HCT116 (cell line): ENCODE measurements around the gene PCDH17. TPM values are rescaled to one million over a fixed set of nuclear protein-coding genes. Genes with fewer than 3 reads are reported as not detected.

Experiments used
- ATAC-seq: fragments of 200-7000 bp; cut with Tn5 transposase; 2 replicates; pipeline ENCODE4 v1.9.1; 2020; ENCODE audit warnings: mild to moderate bottlenecking, moderate library complexity
- BruUV-seq: library from RNA; stranded (reverse); fragments of 400-500 nt; replicated peaks from 2 replicates; lab custom pipeline; 2021; lab: Mats Ljungman, UMichigan
- CTCF ChIA-PET: fragments of 300-600 bp; sonication (Branson Sonifier 250); formaldehyde crosslinking; loops from one replicate; lab custom pipeline; 2021; ENCODE audit warnings: antibody characterized with exemption; lab: Charles Lee
- POLR2A ChIA-PET: fragments of 300-600, 350-600 bp; sonication (Branson Sonifier 250); formaldehyde crosslinking; loops from one replicate; lab custom pipeline; 2021; ENCODE audit warnings: antibody characterized with exemption; lab: Charles Lee
- RAD21 ChIA-PET, 2 experiments: fragments of 300-600 bp; sonication (Branson Sonifier 250); formaldehyde crosslinking; loops; one replicate each; lab custom pipeline; 2023; ENCODE audit warnings: low total read pairs in 2 of 2; ENCODE audit not compliant: uncharacterized antibody in 2 of 2, unreplicated experiment in 2 of 2, low non-redundant PET in 1 of 2; lab: Charles Lee
- DNase-seq: peaks from one replicate; pipeline ENCODE4 v3.0.0-alpha.2; 2010; ENCODE audit warnings: low read depth, low spot score
- H2AFZ ChIP-seq: fragments of 200-600 bp; shearing (Covaris generic), sonication (generic); 2 replicates; pipeline ENCODE4 v1.6.1; 2017; ENCODE audit warnings: low read depth, mixed run types, mixed read lengths, antibody characterized with exemption, low read length; ENCODE audit not compliant: poor library complexity, severe bottlenecking
- H3K27ac ChIP-seq: 2 replicates; pipeline ENCODE4 v1.5.1; 2012; ENCODE audit warnings: low read depth, low read length
- H3K27me3 ChIP-seq: fragments of 200-600 bp; sonication (generic); 2 replicates; pipeline ENCODE4 v1.6.1; 2016; ENCODE audit warnings: mixed run types, low read length, mixed read lengths; ENCODE audit not compliant: insufficient read depth
- H3K36me3 ChIP-seq, 2 experiments: fragments of 200-500 bp in 1 of 2; fragments of 200-600 bp in 1 of 2; sonication (Bioruptor generic) in 1 of 2; sonication (generic) in 1 of 2; 2 replicates each; pipeline versions ENCODE4 v1.5.1 to v1.6.1; 2014 to 2016; ENCODE audit warnings: low read length in 2 of 2, inconsistent platforms in 1 of 2, mixed read lengths in 1 of 2, mixed run types in 1 of 2; ENCODE audit not compliant: insufficient read depth in 2 of 2, control insufficient read depth in 1 of 2
- H3K4me1 ChIP-seq, 2 experiments: fragments of 200-600 bp in 1 of 2; sonication (generic) in 1 of 2; 2 replicates each; pipeline versions ENCODE4 v1.5.1 to v1.6.1; 2012 to 2017; ENCODE audit warnings: low read length in 2 of 2, inconsistent platforms in 1 of 2, mild to moderate bottlenecking in 1 of 2, mixed read lengths in 1 of 2, mixed run types in 1 of 2, moderate library complexity in 1 of 2; ENCODE audit not compliant: insufficient read depth in 2 of 2, control insufficient read depth in 1 of 2
- H3K4me2 ChIP-seq: fragments of 200-600 bp; sonication (generic); 2 replicates; pipeline ENCODE4 v1.6.1; 2017; ENCODE audit warnings: mixed run types, low read length, mixed read lengths
- H3K4me3 ChIP-seq, 2 experiments: fragments of 200-600 bp in 1 of 2; sonication (generic) in 1 of 2; replicated peaks in 1 of 2; 2 replicates each; pipeline ENCODE4 v1.5.1; 2011 to 2016; ENCODE audit warnings: low read length in 2 of 2, control low read depth in 1 of 2, low read depth in 1 of 2, mild to moderate bottlenecking in 1 of 2, mixed read lengths in 1 of 2, mixed run types in 1 of 2
- H3K79me2 ChIP-seq: fragments of 200-600 bp; sonication (generic); 2 replicates; pipeline ENCODE4 v1.6.1; 2017; ENCODE audit warnings: mild to moderate bottlenecking, mixed run types, low read length, moderate library complexity, mixed read lengths; ENCODE audit not compliant: insufficient read depth
- H3K9ac ChIP-seq: fragments of 200-600 bp; sonication (generic); 2 replicates; pipeline ENCODE4 v1.6.1; 2016; ENCODE audit warnings: low read length, mixed read lengths
- H3K9me2 ChIP-seq: fragments of 200-600 bp; sonication (generic), shearing (Covaris generic); 2 replicates; pipeline ENCODE4 v1.6.1; 2017; ENCODE audit warnings: mixed run types, mild to moderate bottlenecking, moderate library complexity; ENCODE audit not compliant: insufficient read depth
- H3K9me3 ChIP-seq, 2 experiments: fragments of 200-500 bp in 1 of 2; fragments of 200-600 bp in 1 of 2; sonication (Bioruptor generic) in 1 of 2; sonication (generic) in 1 of 2; 2 replicates each; pipeline ENCODE4 v1.6.1; 2014 to 2017; ENCODE audit warnings: low read length in 2 of 2, mixed read lengths in 2 of 2, inconsistent platforms in 1 of 2, low read depth in 1 of 2, mild to moderate bottlenecking in 1 of 2, mixed run types in 1 of 2, moderate library complexity in 1 of 2; ENCODE audit not compliant: control insufficient read depth in 1 of 2, insufficient read depth in 1 of 2
- H4K20me1 ChIP-seq: fragments of 200-600 bp; sonication (generic), shearing (Covaris generic); 2 replicates; pipeline ENCODE4 v1.6.1; 2017; ENCODE audit warnings: mixed run types, mild to moderate bottlenecking, moderate library complexity; ENCODE audit not compliant: insufficient read depth
- ATF3 ChIP-seq: IDR thresholded peaks from 2 replicates; pipeline ENCODE4 v1.6.1; 2012
- CTCF ChIP-seq, 3 experiments: fragments of 200-600 bp in 1 of 3; sonication (generic) in 1 of 3; IDR thresholded peaks in 2 of 3; conservative IDR thresholded peaks in 1 of 3; 2 replicates each; pipeline ENCODE4 v1.5.1; 2012 to 2017; ENCODE audit warnings: low read depth in 2 of 3, low read length in 2 of 3, antibody characterized with exemption in 1 of 3, borderline replicate concordance in 1 of 3, control low read depth in 1 of 3, mild to moderate bottlenecking in 1 of 3, mixed read lengths in 1 of 3, mixed run types in 1 of 3, moderate library complexity in 1 of 3; ENCODE audit not compliant: insufficient read depth in 1 of 3
- ELF1 ChIP-seq: IDR thresholded peaks from 2 replicates; pipeline ENCODE4 v1.6.1; 2012; ENCODE audit warnings: low read depth, borderline replicate concordance
- YY1 ChIP-seq: IDR thresholded peaks from 2 replicates; pipeline ENCODE4 v1.6.1; 2011; ENCODE audit warnings: low read length, low read depth, moderate library complexity, mild to moderate bottlenecking; ENCODE audit not compliant: insufficient replicate concordance; ENCODE audit errors: extremely low read depth
- ZBTB33 ChIP-seq: IDR thresholded peaks from 2 replicates; pipeline ENCODE4 v1.6.1; 2011; ENCODE audit warnings: mild to moderate bottlenecking, low read length, moderate library complexity; ENCODE audit not compliant: insufficient replicate concordance; ENCODE audit errors: extremely low read depth
- intact Hi-C: fragments of 100-400 bp; cut with micrococcal nuclease; formaldehyde crosslinking; loops from 2 replicates; pipeline ENCODE4 v1.10.0; 2022
- total RNA-seq: library from RNA; stranded (reverse); gene quantifications from one replicate; pipeline ENCODE4 v1.2.1, GENCODE V29; 2021; ENCODE audit not compliant: unreplicated experiment

The PCDH17 gene
- total RNA-seq, 1 experiment from 2014 or later: 0.02 TPM

- no peak for TF ChIP-seq ATF3
- no peak for TF ChIP-seq CTCF (IDR thresholded peaks at IDR 0.05 in 2 of 3, conservative IDR thresholded peaks at IDR 0.05 in 1 of 3; ENCODE audit: borderline replicate concordance in 1 of 3, insufficient read depth in 1 of 3, low read depth in 2 of 3, low read length in 2 of 3)
- no peak for TF ChIP-seq ZBTB33
- no peak for TF ChIP-seq YY1
- no peak for TF ChIP-seq ELF1
Measured at GRCh38 chr13:57644106-57644505, 12.6 kb downstream of the PCDH17 start.

More at GRCh38 chr13:57644106-57644505, 12.6 kb downstream of the PCDH17 start:
- ChIA-PET POLR2A (no interaction called here), RAD21 (no interaction called here), CTCF (no interaction called here)
- Histone ChIP-seq H3K4me1 (no peaks in the 10 kb centered on the region), H3K9ac (no peak overlapping the region), H3K79me2 (no peaks in the 10 kb centered on the region), H4K20me1 (no peaks in the 10 kb centered on the region), H3K4me3 (no peak overlapping the region), H3K36me3 (no peaks in the 10 kb centered on the region), H3K9me3 (peaks cover 3 to 12% of the 10 kb centered on the region in 2 experiments; a peak in 3 of 4 replicates), H3K27me3 (no peaks in the 10 kb centered on the region), H3K4me2 (no peak overlapping the region), H3K9me2 (no peaks in the 10 kb centered on the region), H2AFZ (no peak overlapping the region), H3K27ac (no peak overlapping the region)
- intact Hi-C loops: no loop called here
- ATAC-seq: no peak
- no TSS peak for BruUV-seq
- DNase-seq: no peak
